GM18511 (cell line): Measurements from ENCODE around the gene EML4.
"Not testable (repeated sequence)": the region's sequence is repeated elsewhere in the genome, so short reads cannot be mapped to it uniquely, and the experiment has no call there.

Experiments used
- ATAC-seq: cut with Tn5 transposase; IDR thresholded peaks from one replicate; pipeline ENCODE4 v1.9.1; 2021; ENCODE audit warnings: mild to moderate bottlenecking, moderate library complexity; ENCODE audit not compliant: unreplicated experiment

EML4 gene

DNA sequence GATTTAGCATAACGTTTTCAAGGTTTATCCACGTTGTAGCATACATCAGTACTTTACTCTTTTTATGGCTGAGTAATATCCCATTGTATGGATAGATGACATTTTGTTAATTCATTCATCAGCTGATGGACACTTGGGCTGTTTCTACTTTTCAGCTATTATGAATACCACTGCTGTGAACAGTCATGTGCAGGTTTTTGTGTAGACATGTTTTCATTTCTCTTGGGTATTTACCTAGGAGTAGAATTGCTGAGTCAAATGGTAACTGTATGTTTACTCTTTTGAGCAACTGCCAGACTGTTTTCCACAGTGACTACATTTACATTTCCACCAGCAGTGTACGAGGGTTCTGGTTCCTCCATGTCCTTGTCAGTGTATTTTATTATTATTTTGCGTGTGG is 158.0 kb downstream of the EML4 start:
- ATAC-seq = no peak

DNA sequence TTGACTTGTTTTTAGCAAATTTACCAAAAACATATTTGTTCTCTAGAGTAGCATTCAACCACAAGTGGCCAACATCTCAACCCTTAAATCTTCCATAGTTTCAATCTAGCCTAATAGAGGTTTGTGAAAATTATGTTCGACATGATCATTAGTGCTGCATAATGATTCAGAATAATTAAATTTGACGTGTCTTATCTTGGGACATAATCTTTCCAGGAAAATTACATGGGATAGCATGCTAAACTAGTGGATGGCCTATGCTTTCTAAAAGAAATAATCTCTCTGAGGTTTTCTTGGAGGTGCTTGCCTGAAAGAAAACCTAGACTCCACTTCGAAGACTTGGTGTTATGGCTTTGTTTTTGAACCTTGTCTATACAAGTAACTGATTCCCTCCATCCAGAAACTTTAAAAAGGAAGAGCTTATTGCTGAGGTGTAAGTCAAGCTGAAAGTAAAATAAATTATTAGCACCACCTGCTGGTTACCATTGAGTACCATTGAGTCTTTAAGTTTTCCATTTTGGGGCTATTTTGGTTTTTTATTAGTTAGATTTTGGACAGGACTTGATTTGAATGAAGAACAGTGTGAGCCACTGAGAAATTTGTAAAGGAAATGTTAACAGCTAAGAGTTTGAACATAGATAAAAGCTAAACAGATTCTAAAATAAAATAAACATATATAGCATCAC is 159.1 kb downstream of the EML4 start:
- no peak for ATAC-seq

DNA sequence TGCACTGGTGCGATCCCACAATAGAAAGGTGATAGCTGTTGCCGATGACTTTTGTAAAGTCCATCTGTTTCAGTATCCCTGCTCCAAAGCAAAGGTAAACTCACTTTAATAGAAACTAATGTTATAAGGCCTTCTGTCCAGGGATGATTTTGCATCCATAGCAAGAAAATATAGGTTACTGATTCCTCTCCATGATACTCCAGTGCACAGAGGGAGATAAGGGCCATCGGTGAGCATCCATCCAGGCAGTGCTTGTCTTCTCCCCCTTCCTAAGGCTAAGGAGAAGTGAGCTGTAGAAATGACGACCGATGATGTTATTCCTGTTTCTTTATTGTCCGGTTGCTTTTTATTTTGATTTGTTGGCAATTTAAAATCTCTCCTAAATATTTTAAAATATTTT is 159.8 kb downstream of the EML4 start:
- no peak for ATAC-seq

DNA sequence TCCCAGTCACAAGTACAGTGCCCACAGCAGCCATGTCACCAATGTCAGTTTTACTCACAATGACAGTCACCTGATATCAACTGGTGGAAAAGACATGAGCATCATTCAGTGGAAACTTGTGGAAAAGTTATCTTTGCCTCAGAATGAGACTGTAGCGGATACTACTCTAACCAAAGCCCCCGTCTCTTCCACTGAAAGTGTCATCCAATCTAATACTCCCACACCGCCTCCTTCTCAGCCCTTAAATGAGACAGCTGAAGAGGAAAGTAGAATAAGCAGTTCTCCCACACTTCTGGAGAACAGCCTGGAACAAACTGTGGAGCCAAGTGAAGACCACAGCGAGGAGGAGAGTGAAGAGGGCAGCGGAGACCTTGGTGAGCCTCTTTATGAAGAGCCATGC is 160.6 kb downstream of the EML4 start:
- no peak for ATAC-seq

DNA sequence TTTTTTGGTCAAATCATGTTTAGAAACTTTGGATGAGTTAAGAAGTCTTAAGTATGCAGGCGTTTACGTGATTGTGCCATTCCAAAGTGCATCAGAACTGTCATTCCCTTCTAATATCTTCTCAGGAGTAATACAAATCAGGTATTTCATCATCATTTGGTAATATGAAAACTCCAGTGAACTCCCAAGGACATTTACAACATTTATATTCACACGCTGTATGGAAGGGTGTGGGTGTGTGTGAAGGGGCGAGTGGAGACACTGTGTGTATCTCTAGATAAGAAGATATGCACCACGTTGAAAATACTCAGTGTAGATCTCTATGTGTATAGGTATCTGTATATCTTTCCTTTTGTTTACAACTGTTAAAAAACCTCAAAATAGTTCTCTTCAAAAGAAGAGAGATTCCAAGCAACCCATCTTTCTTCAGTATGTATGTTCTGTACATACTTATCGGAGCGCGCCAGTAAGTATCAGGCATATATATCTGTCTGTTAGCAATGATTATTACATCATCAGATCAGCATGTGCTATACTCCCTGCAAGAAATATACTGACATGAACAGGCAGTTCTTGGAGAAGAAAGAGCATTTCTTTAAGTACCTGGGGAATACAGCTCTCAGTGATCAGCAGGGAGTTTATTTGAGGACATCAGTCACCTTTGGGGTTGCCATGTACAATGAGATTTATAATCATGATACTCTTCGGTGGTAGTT is 162.6 kb downstream of the EML4 start:
- ATAC-seq = no peak

DNA sequence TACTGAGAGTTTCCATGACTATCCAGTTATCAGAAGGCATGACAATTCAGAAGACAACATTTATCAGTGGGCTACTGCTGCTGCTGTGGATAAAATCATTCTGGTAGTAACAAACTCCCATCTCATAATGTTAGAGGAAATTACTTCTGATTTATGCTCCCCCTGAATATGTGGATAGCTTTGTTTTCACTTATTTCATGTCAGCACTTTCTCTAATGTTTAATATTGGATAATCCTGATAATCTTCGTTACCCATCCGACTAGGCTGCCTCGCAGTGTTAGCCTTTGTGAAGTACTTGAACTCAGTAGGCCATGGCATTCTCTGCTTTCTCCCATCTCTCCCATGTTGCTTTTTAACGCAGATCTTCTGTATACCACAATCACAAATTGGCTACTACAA is 163.4 kb downstream of the EML4 start:
- no peak for ATAC-seq

DNA sequence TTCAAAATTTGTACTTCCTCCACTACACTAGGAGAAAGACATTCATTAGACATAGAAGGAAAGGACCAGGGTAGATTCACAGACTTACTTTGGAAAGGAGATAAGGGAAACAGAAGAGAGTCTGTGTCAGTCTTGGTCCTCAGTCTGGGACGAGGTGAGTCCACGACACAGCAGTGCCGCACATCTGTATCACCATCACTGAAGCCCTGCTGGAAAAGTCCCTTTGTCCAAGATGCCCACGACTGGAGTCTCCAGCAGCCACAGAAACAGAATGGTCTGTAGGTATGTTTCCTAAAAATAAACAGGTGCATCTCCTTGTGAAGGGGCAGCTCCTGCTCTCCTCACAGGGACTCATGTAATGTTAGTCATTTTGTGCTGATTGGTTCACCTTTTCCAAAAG is 164.4 kb downstream of the EML4 start:
- ATAC-seq = no peak

DNA sequence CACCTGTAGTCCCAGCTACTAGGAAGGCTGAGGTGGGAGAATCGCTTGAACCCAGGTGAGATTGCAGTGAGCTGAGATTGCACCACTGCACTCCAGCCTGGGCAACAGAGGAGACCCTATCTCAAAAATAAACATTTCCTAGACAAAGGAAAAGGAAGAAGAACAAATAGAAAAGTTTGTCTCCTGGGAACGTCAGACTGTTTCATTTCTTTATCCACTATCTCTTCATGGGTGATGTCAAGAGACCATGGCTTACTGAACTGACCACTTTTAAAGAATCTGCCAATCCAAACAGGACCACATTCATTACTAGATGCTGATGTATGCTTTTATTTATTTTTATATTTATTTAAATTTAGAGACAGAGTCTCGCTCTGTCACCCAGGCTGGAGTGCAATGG is 165.1 kb downstream of the EML4 start:
- ATAC-seq = no peak

DNA sequence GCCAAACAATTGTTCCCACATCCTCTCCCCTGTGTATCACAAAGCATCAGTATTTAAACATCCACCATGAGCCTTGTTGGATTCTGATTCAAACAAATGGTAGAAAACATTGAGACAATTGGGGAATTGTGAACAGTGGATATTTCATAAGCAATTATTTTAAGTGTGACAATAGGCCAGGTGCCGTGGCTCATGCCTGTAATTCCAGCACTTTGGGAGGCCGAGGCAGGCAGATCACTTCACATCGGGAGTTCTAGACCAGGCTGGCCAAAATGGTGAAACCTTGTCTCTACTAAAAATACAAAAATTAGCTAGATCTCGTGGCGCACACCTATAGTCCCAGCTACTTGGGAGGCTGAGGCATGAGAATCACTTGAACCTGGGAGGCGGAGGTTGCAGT is 165.7 kb downstream of the EML4 start:
- not testable (repeated sequence) for ATAC-seq

DNA sequence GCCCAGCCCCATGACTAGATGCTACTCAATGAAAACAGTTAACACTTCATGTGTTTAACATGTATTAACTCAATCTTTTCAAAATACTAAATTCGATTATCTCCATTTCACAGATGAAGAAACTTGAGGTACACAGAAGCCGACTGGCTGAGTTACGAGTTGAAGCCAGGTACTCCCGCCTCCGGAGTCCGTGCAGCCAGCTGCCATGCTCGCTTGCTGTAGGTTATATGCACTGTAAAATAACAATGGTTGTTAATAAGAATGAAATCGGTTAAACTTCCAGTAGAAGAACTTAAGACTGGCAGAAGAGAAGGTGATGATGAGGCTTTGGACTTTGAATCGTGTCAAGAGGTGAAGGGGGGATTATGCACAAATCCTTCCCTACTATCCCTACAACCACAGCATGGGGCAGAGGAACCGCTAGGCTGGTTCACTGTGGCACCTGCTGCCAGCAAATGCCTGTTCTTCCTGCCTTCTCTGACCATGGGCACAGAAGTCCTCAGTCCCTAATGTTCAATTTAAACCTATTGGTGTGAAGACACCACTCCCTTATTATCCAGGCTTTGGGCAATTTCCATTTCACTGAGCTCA is 166.5 kb downstream of the EML4 start:
- ATAC-seq = no peak

DNA sequence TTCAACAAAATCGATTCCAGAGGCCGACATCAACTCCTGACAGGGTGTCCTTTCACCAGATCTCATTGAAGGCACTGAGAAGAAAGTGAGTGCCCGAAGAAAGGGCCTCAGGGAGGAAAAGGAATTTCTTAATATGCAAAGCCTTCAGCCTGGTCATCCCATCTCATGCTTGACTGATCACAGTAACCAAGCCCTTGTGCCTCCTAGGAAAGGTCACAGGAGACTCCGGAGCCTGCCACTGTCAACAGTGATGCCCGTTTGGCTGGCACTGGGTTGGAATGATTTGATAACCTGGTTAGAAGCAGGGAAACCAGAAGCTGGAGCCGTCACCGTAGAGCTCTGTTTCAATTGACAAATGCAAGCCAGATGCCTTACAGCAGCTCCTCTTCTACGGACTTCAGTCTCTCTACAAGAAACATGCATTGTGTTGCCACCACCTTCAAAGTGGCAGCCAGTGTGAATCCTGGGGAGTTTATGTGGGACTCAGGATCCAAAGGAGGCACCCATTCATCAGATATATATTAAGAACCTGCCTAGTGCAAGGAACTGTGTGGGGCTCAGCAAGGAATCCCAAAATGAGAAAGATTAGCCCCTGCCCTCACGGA is 167.3 kb downstream of the EML4 start:
- ATAC-seq = no peak

DNA sequence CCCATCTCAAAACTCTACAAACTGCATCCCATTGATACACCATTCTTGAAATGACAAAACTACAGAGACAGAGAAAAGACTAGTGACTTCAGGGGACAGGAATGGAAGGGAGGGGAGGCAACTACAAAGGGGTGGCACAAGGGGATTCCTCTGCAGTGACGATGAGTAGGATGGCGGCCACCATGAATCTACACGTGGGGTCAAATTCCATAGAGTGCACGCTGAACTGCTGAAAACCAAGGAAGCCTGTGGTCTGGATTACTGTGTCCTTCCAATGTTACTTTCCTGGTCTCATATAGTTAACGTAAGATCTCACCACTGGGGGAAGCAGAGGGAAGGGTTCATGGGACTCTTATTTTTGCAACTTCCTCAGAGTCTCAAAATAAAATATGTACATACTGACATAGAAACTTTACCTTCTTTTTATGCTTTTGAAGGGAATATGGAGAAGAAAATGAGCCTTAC is 168.2 kb downstream of the EML4 start:
- ATAC-seq = no peak

DNA sequence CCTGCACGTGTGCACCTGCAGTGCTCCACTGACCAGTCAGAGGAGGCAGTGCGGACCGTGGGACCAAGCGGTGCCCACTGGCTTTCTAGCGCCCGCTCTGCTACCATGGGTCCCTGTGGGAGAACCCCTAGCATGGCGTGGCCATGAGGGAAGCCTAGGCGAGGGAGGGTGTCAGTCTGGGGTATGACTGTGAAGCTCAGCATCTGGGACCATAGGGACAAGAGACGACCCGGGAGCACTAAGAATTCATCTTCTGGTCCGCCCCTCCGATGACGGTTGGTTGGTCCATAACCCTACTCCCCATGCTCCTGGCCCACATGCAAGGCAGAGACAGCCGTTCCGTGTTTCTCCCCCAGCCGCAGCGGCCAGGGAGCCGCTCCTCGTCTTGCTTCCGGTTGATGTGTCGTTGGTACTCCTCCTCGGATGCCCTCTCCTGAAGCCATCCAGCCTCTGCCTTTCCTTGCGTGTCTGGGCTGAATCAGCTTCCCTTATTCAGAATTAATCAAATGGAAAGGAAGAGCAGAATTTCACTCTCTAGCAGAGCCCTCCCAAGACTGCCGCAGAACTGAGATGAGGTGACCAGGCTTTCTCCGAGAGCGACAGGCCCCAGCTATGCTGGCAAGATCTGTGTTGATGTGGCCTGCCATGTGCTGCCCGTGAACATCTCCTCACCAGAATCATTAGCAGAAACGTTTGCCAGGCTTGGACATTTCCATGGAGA is 168.9 kb downstream of the EML4 start:
- ATAC-seq = no peak

DNA sequence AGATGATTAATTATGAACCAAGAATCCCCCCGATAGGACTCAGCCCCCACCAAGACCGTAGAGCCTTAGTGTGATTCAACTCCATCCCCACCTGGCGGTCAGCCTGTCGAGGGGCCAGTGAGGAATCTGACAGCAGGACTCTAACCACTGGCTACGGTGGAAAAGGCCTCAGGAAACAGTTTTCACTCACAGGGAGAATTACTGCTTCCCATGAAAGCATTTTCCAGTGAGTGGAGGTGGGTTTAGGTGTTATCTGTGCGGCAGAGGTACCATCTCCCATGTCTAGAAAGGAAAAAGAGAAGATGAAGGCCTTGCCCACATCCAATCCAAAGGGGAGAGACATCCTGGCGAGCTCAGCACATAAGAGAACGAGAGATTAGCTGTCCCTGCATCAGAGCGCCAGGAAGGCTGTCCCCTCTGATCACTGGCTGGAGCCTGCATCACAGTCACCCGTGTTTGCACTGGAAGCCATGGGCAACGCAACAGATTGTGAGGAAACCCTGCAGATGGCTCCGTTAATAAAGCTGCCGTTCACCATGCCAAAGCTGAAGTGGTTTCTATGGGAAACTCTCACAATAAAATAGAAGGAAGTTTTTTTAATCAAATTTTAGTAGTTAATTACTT is 169.5 kb downstream of the EML4 start:
- no peak for ATAC-seq

DNA sequence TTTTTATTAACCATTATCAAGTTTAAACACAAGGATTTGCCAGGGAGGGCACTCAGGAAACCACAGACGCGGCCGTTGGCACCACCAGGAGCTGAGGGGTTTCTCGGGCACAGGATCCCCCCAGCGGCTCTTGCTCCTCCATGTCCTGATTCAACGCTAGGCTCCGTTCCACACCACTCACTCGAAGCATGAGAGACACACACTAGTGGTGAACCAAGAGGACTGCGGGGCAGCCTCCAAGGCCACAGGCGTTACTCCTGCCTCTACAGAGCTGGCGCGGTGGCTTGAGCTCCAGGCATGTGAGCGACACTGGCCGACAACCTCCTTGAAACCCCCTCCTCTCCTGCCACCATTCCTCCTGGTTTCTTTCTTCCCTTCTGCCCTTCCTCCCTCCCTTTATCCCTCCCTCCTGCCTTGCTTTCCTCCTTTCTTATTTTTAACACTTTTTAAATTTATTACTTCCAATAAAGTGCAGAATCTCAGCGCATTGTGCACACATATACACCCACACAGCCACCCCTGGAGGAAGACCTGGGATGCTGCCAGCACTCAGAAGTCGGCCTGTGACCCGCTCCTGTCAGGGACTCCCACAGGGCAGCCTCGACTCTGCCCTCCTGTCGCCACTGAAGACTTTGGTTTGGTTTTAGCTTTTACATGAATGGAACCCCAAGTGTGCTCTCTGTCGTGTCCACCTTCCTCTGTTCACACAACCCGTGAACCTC is 170.2 kb downstream of the EML4 start:
- no peak for ATAC-seq

DNA sequence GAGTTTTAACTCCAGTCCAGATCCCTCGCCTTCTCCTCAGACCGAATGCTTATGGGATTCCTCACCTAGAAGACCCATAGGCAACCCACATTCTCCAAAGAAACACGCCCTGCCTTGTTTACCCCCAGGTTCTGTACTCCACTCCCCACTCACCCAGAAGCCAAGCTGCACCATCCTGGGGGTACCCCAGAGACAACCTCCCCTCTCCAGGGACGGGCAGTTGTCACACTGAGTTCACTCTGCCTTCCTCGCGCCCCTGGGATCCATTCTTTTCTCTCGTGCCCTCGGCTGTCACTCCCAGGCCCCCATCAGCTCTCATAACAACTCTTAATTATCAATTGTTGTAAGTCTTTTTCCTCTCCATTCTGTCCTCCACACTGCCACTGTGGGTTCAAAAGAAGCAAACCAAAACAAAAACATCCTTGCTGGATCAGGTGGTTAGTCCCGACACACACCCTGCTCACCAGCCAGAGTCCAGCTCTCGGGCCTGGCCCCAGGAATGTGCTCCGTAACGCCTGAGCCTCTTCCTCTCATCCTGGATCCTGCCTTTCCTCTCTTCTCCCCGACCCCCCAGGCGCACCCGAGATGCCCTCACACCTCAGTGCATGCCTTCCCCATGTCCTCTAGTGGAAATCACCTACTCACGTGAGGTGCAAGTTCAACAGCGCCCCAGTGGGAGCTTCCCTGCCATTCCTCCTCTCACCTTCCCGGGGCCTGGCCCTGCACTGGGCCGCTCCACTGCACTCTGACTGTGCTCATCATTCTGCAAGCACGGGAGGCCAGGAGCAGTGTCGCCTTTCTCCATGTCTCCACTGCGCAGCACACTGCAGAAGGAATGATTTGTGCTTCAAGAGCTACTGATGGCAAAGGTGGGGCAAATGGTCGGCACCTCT is 171.1 kb downstream of the EML4 start:
- no peak for ATAC-seq

DNA sequence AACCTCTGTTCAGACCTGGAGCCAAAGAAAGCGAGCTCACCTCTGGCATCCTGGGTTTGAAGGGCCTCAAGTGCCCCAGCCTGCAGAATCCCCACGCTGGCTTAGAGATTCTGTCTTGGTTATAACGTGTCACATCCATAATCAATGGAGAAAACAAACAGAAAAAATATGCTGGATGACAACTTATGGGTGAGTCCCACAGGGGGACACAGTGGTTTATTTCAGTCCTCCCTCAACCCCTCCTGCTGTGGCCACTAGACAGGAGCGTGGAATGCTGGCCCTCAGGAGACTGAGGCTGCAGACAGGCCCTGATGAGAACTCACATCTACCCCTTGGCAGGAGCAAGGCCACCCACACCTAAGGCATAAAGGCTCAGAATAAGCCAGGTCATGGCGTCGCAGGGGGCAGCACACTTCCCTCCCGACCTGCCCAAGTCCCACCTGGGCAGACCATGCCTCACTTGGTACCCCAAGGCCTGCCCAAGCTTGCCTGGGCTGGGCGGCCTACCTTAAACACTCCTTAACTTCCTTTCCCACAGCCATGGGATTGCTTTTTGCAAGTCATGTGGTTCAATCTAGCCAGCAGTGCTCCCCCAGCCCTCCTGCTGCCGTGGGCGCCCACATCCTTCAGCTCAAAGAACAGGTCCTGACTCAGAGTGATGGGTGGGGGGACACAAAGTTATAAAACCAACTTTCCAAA is 171.9 kb downstream of the EML4 start:
- ATAC-seq = no peak

DNA sequence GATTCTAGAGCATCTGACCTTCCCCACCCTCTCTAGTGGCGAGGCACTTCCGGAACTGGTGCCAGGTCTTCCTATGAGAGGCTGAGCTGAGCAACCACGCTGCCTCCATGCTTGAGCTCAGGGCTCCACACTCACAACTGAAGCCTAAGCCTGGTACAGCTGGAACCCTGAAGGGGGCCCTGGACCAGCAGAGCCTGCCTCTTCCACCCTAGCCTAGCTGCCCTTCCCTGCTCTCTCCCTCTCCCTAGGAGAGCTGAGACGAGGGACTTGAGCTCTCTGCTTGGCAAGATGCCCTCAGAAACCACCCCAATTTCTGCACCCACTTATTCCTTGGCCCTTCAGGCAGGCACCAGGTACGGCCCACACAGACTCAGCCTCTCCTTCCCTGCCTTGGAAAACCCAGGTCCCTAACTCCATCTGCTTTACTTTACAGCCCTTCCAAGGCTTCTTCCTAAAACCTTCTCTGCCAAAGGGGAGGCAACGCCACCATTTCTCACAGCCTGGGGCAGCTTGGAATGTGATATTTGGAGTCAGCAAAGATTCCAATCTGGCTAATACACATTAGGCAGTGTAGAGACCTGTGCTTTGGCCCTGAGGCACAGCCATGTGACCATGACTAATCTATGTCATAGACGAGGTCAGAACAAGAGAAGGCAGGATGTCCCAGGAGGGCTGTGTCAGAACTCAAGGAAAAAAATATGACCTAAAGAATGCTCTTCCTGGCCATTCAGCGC is 173.1 kb downstream of the EML4 start:
- peak; percentile 68 for ATAC-seq
